Upper lobe of left lung (tissue), 6 donors: Measurements from ENCODE around the gene DIRAS1. TPM values are rescaled to one million over a fixed set of nuclear protein-coding genes. Genes with fewer than 3 reads are reported as not detected.

ENCODE experiments used
- ATAC-seq, 2 donors: fragments of 200-7000 bp; cut with Tn5 transposase; one replicate each; pipeline ENCODE4 v1.9.1; 2022; ENCODE audit warnings: mild to moderate bottlenecking in 2 of 2, moderate library complexity in 2 of 2; ENCODE audit not compliant: low FRiP score in 2 of 2
- DNase-seq, 2 donors: peaks; one replicate each; pipeline ENCODE4 v3.0.0-alpha.2; 2019 to 2020
- H3K27ac ChIP-seq, 4 donors: fragments of 200-600 bp; sonication (generic); one replicate each; pipeline ENCODE4 v1.5.1; 2016 to 2019
- H3K27me3 ChIP-seq, 4 donors: fragments of 200-600 bp; sonication (generic); one replicate each; pipeline ENCODE4 v1.5.1; 2017 to 2019
- H3K36me3 ChIP-seq, 4 donors: fragments of 200-600 bp; sonication (generic); one replicate each; pipeline ENCODE4 v1.5.1; 2016 to 2019
- H3K4me1 ChIP-seq, 4 donors: fragments of 200-600 bp; sonication (generic); one replicate each; pipeline ENCODE4 v1.5.1; 2018 to 2019
- H3K4me3 ChIP-seq, 4 donors: fragments of 200-600 bp; sonication (generic); one replicate each; pipeline ENCODE4 v1.5.1; 2017 to 2019; ENCODE audit warnings: mild to moderate bottlenecking in 2 of 4, moderate library complexity in 1 of 4
- H3K9me3 ChIP-seq, 4 donors: fragments of 200-600 bp; sonication (generic); one replicate each; pipeline ENCODE4 v1.5.1; 2018 to 2019
- CTCF ChIP-seq, 6 experiments: fragments of 450-650 bp in 4 of 6; fragments of 200-600 bp in 2 of 6; sonication (generic) in 2 of 6; IDR thresholded peaks; one replicate each; pipeline ENCODE4 v1.5.1; 2016 to 2019; ENCODE audit warnings: antibody characterized with exemption in 6 of 6
- EP300 ChIP-seq, 4 donors: sonication (generic); formaldehyde crosslinking; IDR thresholded peaks; one replicate each; pipeline ENCODE4 v1.5.1; 2017; ENCODE audit warnings: antibody characterized with exemption in 4 of 4, control low read depth in 2 of 4
- POLR2A ChIP-seq, 4 donors: fragments of 450-650 bp; IDR thresholded peaks; one replicate each; pipeline ENCODE4 v1.5.1; 2016 to 2017; ENCODE audit warnings: antibody characterized with exemption in 4 of 4, mild to moderate bottlenecking in 2 of 4
- POLR2AphosphoS5 ChIP-seq, 2 donors: sonication (generic); formaldehyde crosslinking; IDR thresholded peaks; one replicate each; pipeline ENCODE4 v1.5.1; 2017; ENCODE audit warnings: antibody characterized with exemption in 2 of 2
- WGBS, 2 donors: methylation state at CpG; one replicate each; pipeline ENCODE4 v1.1.5; 2017 to 2018; 5-methylcytosine and 5-hydroxymethylcytosine counted together
- total RNA-seq, 6 donors: library from RNA; depleted of rRNA in 4 of 6; stranded (reverse); fragments of >200 nt in 4 of 6; gene quantifications; one replicate each; pipeline versions ENCODE4 v1.1.0 to v1.2.1, GENCODE V29; 2016 to 2021
- donor health status: DM: no; HTN: no; CAD: no; lungs with moderate emphysema.
- donor health status: DM: no; HTN: yes; CAD: no; lungs with severe emphysema.

Gene DIRAS1
- total RNA-seq, 6 donors from 2014 or later = 0.15 to 1.3 (median 0.81) TPM; not detected in 3

DNA sequence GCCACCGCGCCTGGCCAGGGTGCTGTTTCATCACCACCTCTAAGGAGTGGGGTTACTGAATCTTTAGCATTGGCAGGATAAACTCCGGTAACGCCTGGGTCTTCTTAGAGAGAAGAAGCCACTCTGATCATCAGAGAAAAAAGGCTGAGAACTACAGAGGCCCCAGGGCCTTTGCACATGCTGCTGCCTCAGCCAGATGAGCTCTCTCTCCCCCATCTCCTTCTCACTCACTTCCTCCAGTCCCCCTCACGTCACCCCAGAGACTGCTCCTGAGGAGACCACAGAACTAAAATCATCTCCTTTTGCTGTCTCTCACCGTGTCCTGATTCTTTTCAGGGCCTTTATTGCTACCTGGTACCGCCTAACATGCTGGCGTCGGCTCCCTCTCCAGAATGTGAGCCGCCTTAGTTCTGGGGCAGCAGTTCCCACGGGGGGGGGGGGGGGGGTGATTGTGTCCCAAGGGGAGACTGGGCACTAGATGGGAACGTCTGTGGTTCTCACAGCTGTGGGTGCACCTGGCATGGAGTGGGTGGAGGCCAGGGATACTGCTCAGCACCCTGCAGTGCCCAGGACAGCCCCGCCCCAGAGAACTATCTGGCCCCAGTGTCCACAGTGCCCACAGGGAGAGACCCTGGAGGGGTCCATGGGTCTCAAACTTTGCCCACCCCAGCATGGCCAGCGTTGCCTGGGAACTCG, 5.1 kb upstream of the DIRAS1 start:
- no peak for ATAC-seq
- no peak overlapping the region for H3K4me3 ChIP-seq
- no peak overlapping the region for H3K27ac ChIP-seq
- DNase-seq = no peak
- no peaks in the 10 kb centered on the region for H3K9me3 ChIP-seq
- 69 to 77% methylated on average over 13 to 14 of the region's 15 CpGs for WGBS, 2 donors
- peaks cover 0 to 32% (median 7%) of the 10 kb centered on the region in 4 donors for H3K4me1 ChIP-seq
- peaks cover 0 to 17% (median 8%) of the 10 kb centered on the region in 4 donors for H3K27me3 ChIP-seq
- H3K36me3 ChIP-seq = no peaks in the 10 kb centered on the region
- TF ChIP-seq EP300 (IDR thresholded peaks at IDR 0.05) = no peak
- TF ChIP-seq POLR2A (IDR thresholded peaks at IDR 0.05) = no peak
- TF ChIP-seq POLR2AphosphoS5 (IDR thresholded peaks at IDR 0.05) = no peak
- TF ChIP-seq CTCF (IDR thresholded peaks at IDR 0.05) = no peak

DNA sequence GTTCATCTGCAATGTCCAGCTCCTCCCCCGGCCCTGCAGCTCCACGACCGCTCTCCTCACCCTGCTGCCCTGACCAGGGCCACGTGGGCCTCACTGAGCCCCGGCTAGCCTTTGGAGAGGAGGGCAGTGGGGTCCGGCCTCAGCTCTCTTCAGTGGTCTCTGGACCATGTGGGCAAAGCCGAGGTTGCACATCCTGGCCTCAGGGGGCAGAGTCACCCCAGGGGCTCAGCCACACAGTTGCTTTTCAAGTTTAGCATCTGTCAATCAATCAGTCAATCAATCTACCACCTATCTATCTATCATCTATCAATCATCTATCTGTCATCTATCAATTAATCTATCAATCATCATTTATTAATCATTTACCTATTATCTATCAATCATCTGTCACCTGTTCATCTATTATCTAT, 3.0 kb upstream of the DIRAS1 start:
- peaks cover 0 to 29% (median 21%) of the 10 kb centered on the region in 4 donors for H3K27me3 ChIP-seq

GRCh38 chr19:2723747-2724146, 2.6 kb upstream of the DIRAS1 start:
- H3K36me3 ChIP-seq = no peaks in the 10 kb centered on the region
- no peak overlapping the region for H3K4me3 ChIP-seq
- no peak for TF ChIP-seq POLR2A (IDR thresholded peaks at IDR 0.05)
- no peak for TF ChIP-seq POLR2AphosphoS5 (IDR thresholded peaks at IDR 0.05)
- TF ChIP-seq CTCF (IDR thresholded peaks at IDR 0.05) = no peak
- ATAC-seq (no peak), DNase-seq (no peak)
- no peak overlapping the region for H3K27ac ChIP-seq
- no peaks in the 10 kb centered on the region for H3K9me3 ChIP-seq
- peaks cover 0 to 29% (median 23%) of the 10 kb centered on the region in 4 donors for H3K27me3 ChIP-seq
- WGBS, 2 donors = 73% methylated on average over 5 to 12 of the region's 14 CpGs
- H3K4me1 ChIP-seq = peaks cover 9 to 50% (median 17%) of the 10 kb centered on the region in 4 donors

More for the DNA sequence above, 3.0 kb upstream of the DIRAS1 start:
- Histone ChIP-seq H3K36me3 (no peaks in the 10 kb centered on the region), H3K9me3 (no peaks in the 10 kb centered on the region), H3K27ac (no peak overlapping the region), H3K4me3 (no peak overlapping the region), H3K4me1 (peaks cover 9 to 50% (median 17%) of the 10 kb centered on the region in 4 donors)
- ATAC-seq (no peak), DNase-seq (no peak)
- 60 to 80% methylated on average over 1 to 7 of the region's 7 CpGs for WGBS, 2 donors
- no peak for TF ChIP-seq POLR2A (IDR thresholded peaks at IDR 0.05)
- no peak for TF ChIP-seq EP300 (IDR thresholded peaks at IDR 0.05)
- TF ChIP-seq CTCF (IDR thresholded peaks at IDR 0.05) = no peak
- TF ChIP-seq POLR2AphosphoS5 (IDR thresholded peaks at IDR 0.05) = no peak

DNA sequence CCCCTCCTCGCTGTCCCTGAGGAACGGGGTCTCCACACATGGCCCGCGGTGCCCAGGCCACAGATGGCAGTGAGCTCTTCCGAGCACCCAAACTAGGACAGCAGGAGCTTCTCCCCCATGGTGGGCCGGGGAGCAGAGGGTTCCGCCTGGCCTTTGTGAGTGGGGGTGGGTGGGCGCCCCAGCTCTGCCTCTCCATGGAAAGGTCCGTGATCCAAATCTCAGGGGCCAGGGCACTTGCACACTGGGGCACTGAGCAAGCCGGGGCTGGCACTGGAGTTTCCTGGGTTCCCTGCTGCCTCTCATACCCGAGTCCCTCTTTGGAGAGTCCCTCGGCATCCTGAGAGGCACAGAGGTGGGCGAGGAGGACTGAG, 2.2 kb upstream of the DIRAS1 start:
- peaks cover 9 to 50% (median 17%) of the 10 kb centered on the region in 4 donors for H3K4me1 ChIP-seq
- TF ChIP-seq EP300 (IDR thresholded peaks at IDR 0.05) = no peak
- TF ChIP-seq POLR2AphosphoS5 (IDR thresholded peaks at IDR 0.05) = no peak
- no peak for TF ChIP-seq POLR2A (IDR thresholded peaks at IDR 0.05)
- TF ChIP-seq CTCF (IDR thresholded peaks at IDR 0.05) = no peak
- no peak for DNase-seq
- no peak overlapping the region for H3K4me3 ChIP-seq
- no peaks in the 10 kb centered on the region for H3K9me3 ChIP-seq
- no peak for ATAC-seq
- H3K27ac ChIP-seq = no peak overlapping the region
- H3K36me3 ChIP-seq = no peaks in the 10 kb centered on the region
- H3K27me3 ChIP-seq = peaks cover 0 to 30% (median 23%) of the 10 kb centered on the region in 4 donors
- WGBS, 2 donors = 60 to 91% methylated on average over 9 to 13 of the region's 13 CpGs
